Panc1 (cell line): ENCODE results near the gene SSX2IP. TPM values are rescaled to one million over a fixed set of nuclear protein-coding genes. Genes with fewer than 3 reads are reported as not detected.

Experiments used
- ATAC-seq: fragments of 200-7000 bp; cut with Tn5 transposase; 2 replicates; pipeline ENCODE4 v1.9.1; 2020; ENCODE audit warnings: mild to moderate bottlenecking, moderate library complexity
- BruUV-seq: library from RNA; stranded (reverse); fragments of 400-500 nt; replicated peaks from 2 replicates; lab custom pipeline; 2021; lab: Mats Ljungman, UMichigan
- CTCF ChIA-PET: fragments of 300-600 bp; sonication (Branson Sonifier 250); formaldehyde crosslinking; loops from one replicate; lab custom pipeline; 2022; ENCODE audit warnings: antibody characterized with exemption; lab: Charles Lee
- POLR2A ChIA-PET: fragments of 300-600 bp; sonication (Branson Sonifier 250); formaldehyde crosslinking; loops from one replicate; lab custom pipeline; 2022; ENCODE audit warnings: antibody characterized with exemption; lab: Charles Lee
- DNase-seq: peaks from one replicate; pipeline ENCODE4 v3.0.0-alpha.2; 2010; ENCODE audit warnings: low read depth, low spot score
- H3K27ac ChIP-seq: 2 replicates; pipeline ENCODE4 v1.5.1; 2011; ENCODE audit warnings: mild to moderate bottlenecking, low read length, inconsistent platforms
- H3K27me3 ChIP-seq: fragments of 200-500 bp; sonication (Bioruptor generic); 2 replicates; pipeline ENCODE4 v1.6.0; 2014; ENCODE audit warnings: low read length, inconsistent platforms; ENCODE audit not compliant: control insufficient read depth, insufficient read depth
- H3K36me3 ChIP-seq: fragments of 200-500 bp; sonication (Bioruptor generic); 2 replicates; pipeline ENCODE4 v1.5.1; 2014; ENCODE audit warnings: inconsistent platforms, mild to moderate bottlenecking, low read length, moderate library complexity; ENCODE audit not compliant: control insufficient read depth, insufficient read depth
- H3K4me1 ChIP-seq: 2 replicates; pipeline ENCODE4 v1.5.1; 2011; ENCODE audit warnings: inconsistent platforms, mild to moderate bottlenecking, low read length, moderate library complexity; ENCODE audit not compliant: control insufficient read depth, insufficient read depth
- H3K4me3 ChIP-seq, 2 experiments: 2 replicates each; pipeline ENCODE4 v1.5.1; 2011 to 2012; ENCODE audit warnings: low read depth in 2 of 2, low read length in 2 of 2, mild to moderate bottlenecking in 2 of 2, inconsistent platforms in 1 of 2, moderate library complexity in 1 of 2
- H3K9me3 ChIP-seq: fragments of 200-500 bp; sonication (Bioruptor generic); 2 replicates; pipeline ENCODE4 v1.5.1; 2014; ENCODE audit warnings: low read depth, mild to moderate bottlenecking, inconsistent platforms, low read length, moderate library complexity; ENCODE audit not compliant: control insufficient read depth, insufficient read depth
- POLR2AphosphoS5 ChIP-seq: IDR thresholded peaks from 2 replicates; pipeline ENCODE4 v1.6.1; 2012; ENCODE audit warnings: mild to moderate bottlenecking, low read depth, low read length, moderate library complexity
- SIN3A ChIP-seq: IDR thresholded peaks from 2 replicates; pipeline ENCODE4 v1.6.1; 2012; ENCODE audit warnings: low read depth, mild to moderate bottlenecking, low read length, moderate library complexity, borderline replicate concordance; ENCODE audit not compliant: insufficient read depth
- TCF7L2 ChIP-seq: IDR thresholded peaks from 2 replicates; pipeline ENCODE4 v1.6.1; 2011; ENCODE audit warnings: mild to moderate bottlenecking, low read depth, low read length, inconsistent platforms
- in situ Hi-C: cut with HindIII; loops from 2 replicates; pipeline ENCODE4 v1.10.0; 2016; ENCODE audit warnings: low sequenced_read_pairs, low pct_unique_long_range_greater_than_20kb
- intact Hi-C: fragments of 100-400 bp; cut with micrococcal nuclease; formaldehyde crosslinking; loops from one replicate; pipeline ENCODE4 v1.10.0; 2022; ENCODE audit not compliant: unreplicated experiment
- total RNA-seq: library from RNA; stranded (reverse); gene quantifications from one replicate; pipeline ENCODE4 v1.2.1, GENCODE V29; 2021; ENCODE audit not compliant: unreplicated experiment
- TF ChIP-seq, protein P1 (sequence below): fragments of 450-650 bp; IDR thresholded peaks from 2 replicates; pipeline ENCODE4 v1.5.1; 2017; ENCODE audit warnings: mild to moderate bottlenecking
- TF ChIP-seq, protein P2 (sequence below), 2 experiments: IDR thresholded peaks; 2 replicates each; pipeline ENCODE4 v1.6.1; 2011 to 2012; ENCODE audit warnings: low read depth in 2 of 2, control low read depth in 1 of 2, low read length in 1 of 2, mild to moderate bottlenecking in 1 of 2, moderate library complexity in 1 of 2; ENCODE audit not compliant: insufficient read depth in 1 of 2

SSX2IP gene
- total RNA-seq, 1 experiment from 2014 or later, result 81.8 TPM

DNA sequence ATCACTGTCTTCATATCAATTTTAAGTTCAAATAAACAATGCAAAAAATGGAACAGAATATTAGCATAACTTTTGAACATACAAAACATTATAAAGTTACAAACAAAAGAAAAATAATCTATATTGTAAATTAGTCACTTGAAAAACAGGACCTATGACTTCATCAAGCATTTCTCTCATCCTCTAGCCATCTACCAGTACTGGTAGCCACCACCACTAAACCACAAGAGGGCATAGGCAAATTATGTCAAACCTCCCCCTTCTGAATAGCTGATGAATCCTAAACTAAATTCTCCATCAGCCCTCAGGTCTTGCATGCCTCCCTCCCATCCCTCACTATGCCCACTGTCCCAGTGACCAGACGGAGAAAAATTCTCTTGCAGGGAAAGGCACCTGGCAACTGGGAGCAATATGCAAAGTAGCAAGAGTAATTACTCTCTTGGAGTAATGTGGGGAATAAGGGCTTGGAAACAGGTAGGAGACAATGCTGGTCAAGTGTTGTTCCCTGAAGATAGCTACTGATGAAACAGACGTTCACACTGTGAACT, 37.1 kb downstream of the SSX2IP start:
- ChIA-PET CTCF (no interaction called here), POLR2A (no interaction called here)
- DNase-seq (no peak), ATAC-seq (peak; percentile 76)
- Histone ChIP-seq H3K9me3 (no peaks in the 10 kb centered on the region), H3K4me3 (no peak overlapping the region), H3K4me1 (no peaks in the 10 kb centered on the region), H3K27me3 (no peaks in the 10 kb centered on the region), H3K36me3 (peaks cover 50% of the 10 kb centered on the region), H3K27ac (no peak overlapping the region)
- in situ Hi-C loops (no loop called here), intact Hi-C loops (loop anchor here (10.0 kb wide), 1 partner anchor 282 kb away; no protein-coding TSS in a partner anchor)
- BruUV-seq, result no TSS peak
- TF ChIP-seq, protein P1, sequence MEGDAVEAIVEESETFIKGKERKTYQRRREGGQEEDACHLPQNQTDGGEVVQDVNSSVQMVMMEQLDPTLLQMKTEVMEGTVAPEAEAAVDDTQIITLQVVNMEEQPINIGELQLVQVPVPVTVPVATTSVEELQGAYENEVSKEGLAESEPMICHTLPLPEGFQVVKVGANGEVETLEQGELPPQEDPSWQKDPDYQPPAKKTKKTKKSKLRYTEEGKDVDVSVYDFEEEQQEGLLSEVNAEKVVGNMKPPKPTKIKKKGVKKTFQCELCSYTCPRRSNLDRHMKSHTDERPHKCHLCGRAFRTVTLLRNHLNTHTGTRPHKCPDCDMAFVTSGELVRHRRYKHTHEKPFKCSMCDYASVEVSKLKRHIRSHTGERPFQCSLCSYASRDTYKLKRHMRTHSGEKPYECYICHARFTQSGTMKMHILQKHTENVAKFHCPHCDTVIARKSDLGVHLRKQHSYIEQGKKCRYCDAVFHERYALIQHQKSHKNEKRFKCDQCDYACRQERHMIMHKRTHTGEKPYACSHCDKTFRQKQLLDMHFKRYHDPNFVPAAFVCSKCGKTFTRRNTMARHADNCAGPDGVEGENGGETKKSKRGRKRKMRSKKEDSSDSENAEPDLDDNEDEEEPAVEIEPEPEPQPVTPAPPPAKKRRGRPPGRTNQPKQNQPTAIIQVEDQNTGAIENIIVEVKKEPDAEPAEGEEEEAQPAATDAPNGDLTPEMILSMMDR, result peak; percentile 45
- TF ChIP-seq, protein P2, sequence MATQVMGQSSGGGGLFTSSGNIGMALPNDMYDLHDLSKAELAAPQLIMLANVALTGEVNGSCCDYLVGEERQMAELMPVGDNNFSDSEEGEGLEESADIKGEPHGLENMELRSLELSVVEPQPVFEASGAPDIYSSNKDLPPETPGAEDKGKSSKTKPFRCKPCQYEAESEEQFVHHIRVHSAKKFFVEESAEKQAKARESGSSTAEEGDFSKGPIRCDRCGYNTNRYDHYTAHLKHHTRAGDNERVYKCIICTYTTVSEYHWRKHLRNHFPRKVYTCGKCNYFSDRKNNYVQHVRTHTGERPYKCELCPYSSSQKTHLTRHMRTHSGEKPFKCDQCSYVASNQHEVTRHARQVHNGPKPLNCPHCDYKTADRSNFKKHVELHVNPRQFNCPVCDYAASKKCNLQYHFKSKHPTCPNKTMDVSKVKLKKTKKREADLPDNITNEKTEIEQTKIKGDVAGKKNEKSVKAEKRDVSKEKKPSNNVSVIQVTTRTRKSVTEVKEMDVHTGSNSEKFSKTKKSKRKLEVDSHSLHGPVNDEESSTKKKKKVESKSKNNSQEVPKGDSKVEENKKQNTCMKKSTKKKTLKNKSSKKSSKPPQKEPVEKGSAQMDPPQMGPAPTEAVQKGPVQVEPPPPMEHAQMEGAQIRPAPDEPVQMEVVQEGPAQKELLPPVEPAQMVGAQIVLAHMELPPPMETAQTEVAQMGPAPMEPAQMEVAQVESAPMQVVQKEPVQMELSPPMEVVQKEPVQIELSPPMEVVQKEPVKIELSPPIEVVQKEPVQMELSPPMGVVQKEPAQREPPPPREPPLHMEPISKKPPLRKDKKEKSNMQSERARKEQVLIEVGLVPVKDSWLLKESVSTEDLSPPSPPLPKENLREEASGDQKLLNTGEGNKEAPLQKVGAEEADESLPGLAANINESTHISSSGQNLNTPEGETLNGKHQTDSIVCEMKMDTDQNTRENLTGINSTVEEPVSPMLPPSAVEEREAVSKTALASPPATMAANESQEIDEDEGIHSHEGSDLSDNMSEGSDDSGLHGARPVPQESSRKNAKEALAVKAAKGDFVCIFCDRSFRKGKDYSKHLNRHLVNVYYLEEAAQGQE (IDR thresholded peaks at IDR 0.05; ENCODE audit: insufficient read depth in 1 of 2, low read depth in 2 of 2, low read length in 1 of 2), result no peak
- TF ChIP-seq SIN3A (no peak), POLR2AphosphoS5 (no peak), TCF7L2 (no peak)

DNA sequence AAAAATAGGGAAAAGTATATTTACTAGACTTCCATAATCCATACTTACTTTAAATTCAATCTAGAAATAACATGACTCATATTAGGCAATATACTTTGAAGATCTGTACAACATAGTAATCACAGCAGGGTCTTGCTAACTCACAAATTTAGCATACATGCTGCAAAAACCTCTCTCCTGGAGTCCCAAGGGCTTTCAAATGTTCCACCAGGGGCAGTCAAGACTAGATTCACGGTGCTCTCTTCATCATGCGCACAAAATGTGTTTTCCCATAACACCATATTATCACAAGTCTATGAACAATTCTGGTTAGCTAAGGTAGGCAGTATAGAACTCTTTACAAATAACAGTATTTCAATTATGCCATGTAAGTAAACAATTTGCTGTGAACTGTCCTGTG, 45.8 kb downstream of the SSX2IP start:
- ATAC-seq, result no peak
- H3K4me3 ChIP-seq, result no peak overlapping the region
- CTCF ChIA-PET, result no interaction called here
- intact Hi-C loops (no loop called here), in situ Hi-C loops (no loop called here)
- DNase-seq, result no peak
- no TSS peak for BruUV-seq
- no peaks in the 10 kb centered on the region for H3K9me3 ChIP-seq
- no peaks in the 10 kb centered on the region for H3K27me3 ChIP-seq
- peaks cover 29% of the 10 kb centered on the region for H3K36me3 ChIP-seq
- POLR2A ChIA-PET, result no interaction called here
- TF ChIP-seq SIN3A (no peak), POLR2AphosphoS5 (no peak), TCF7L2 (no peak)
- TF ChIP-seq, protein P2 (IDR thresholded peaks at IDR 0.05; ENCODE audit: insufficient read depth in 1 of 2, low read depth in 2 of 2, low read length in 1 of 2), result no peak
- TF ChIP-seq, protein P1, result peak; percentile 26; the same call in 1 of the 2 replicates
- no peak overlapping the region for H3K27ac ChIP-seq
- no peaks in the 10 kb centered on the region for H3K4me1 ChIP-seq
